ENCODE results near the gene RPS6KA2. TPM values are rescaled to one million over a fixed set of nuclear protein-coding genes. Genes with fewer than 3 reads are reported as not detected.

Gene RPS6KA2
- polyA plus RNA-seq, 5 donors = 38.9 to 52.0 (median 42.5) TPM

- DNase-seq = no peak
Measured at GRCh38 chr6:166658115-166658791, 31.2 kb upstream of the RPS6KA2 start.

DNA sequence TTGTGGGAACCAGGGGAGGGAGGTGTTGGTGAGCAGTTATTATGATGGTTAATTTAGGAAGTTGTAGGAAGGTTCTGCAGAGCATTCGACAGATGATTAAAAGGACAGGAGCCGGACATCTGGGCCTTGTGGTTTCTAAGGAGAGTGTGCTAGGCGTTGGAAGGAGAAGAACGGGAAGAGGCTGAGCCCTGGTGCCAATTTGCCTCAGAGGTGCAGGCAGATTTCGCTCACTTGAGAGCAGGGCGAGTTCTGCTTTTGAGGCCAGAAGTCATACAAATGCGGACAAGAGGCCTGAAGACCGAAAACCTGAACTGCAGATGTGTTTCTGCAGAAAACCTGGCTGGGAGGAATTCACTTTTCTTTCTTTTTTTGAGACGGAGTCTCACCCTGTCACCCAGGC lies 30.5 kb upstream of the RPS6KA2 start:
- no peak for DNase-seq

DNA sequence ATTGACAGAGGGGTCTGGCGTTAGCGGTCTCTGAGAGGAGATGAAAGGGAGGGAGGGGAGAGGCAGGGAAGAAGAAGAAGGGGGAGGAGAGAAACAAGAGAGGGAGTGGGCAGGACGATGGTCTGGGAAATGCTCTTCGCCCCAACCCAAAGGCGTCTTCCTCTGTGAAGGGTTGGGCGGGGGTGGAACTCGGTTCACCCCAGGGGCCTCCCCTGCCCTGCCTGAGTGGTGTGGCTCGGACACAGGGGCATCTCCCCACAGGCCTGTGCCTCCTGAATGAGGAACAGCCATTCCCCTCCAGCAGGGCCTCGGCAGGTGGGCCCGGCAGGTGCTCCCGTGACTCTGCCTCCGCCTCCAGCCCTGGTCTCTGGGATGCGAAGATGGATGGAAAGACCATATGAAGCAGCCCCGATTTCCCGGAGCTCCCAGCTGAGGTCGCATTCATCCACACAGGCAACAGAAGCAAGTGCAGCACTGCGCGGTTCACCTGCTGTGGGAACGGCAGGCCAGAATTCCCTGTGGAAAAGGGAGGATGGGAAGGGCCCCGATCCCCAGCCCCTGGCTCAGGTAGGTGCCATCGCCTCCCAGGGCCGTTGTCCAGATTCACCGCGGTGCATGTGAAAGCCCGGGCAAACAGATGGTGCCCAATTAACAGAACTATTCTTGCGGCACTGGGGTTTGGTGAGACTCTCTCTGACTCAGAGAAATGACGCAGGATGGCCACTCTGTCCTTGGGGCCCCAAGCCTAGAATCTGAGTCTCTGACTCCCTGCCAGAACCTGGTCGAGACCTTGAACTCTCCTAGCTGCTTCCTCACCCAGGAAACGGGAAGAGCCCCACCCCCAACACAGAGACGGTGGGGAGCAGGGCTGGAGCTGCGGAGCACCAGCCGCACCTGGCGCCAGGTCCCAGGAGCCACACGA lies 29.4 kb upstream of the RPS6KA2 start:
- no peak for DNase-seq

- DNase-seq = no peak
Measured at GRCh38 chr6:166655713-166656229, 28.7 kb upstream of the RPS6KA2 start.

DNA sequence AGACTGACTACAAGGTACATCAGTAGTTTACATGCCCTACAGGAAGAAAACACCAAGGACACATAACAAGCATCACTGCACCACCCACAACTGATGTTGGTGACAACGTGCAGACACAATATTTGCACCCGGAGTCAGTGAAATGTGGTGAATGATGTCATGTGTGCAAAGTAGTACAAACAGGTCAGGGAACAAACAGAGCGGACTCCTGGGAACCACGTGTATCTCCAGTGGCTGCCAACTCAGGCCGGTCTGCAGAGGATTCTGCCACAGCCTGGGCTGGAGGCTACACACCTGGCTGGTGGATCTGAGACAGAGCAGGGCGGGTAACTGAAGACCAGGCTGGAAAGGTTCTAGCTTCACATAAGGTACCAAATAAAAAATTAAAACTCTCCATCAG lies 28.2 kb upstream of the RPS6KA2 start:
- DNase-seq = no peak

- no peak for DNase-seq
Measured at GRCh38 chr6:166654573-166654972, 27.5 kb upstream of the RPS6KA2 start.

DNA sequence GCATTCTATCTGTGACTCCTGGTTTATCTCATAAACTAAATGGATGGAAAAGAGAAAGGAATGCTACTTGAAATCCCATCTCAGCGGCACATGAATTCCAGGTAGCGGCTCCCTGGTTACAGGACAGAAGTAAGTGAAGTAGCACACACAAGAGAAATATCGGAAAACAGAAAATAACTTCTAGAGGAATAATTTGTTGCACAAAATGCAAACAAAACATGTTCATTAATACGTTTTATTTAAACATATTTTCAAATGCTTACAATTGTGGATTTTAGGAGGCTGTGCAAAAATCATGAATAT lies 26.5 kb upstream of the RPS6KA2 start:
- DNase-seq = no peak

GRCh38 chr6:166650824-166651807 lies 24.1 kb upstream of the RPS6KA2 start:
- DNase-seq = no peak

GRCh38 chr6:166650047-166650446 lies 23.0 kb upstream of the RPS6KA2 start:
- DNase-seq = no peak

- DNase-seq = no peak
Measured at GRCh38 chr6:166648846-166649245, 21.8 kb upstream of the RPS6KA2 start.

GRCh38 chr6:166647896-166648295 lies 20.8 kb upstream of the RPS6KA2 start:
- DNase-seq = no peak

GRCh38 chr6:166646716-166647115 lies 19.7 kb upstream of the RPS6KA2 start:
- DNase-seq = no peak

DNA sequence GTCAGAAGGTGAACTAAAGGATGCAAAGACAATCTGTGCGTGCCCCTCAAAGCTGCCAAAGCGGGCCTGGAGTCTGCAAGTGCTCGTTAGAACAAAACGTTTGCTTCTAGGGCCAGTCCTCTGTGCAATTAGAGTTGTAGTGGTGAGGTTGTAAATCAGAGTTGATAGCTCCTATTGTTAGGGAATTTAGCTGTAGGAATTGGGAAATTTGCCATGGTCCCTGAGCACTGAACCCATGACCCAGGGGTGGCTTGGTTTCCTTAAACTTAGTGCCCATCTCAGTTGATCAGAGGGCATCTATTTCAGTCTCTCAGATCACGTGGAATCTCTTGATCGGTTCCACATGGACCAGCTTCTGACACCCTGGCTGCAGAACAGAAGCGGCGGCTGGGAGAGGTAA lies 18.8 kb upstream of the RPS6KA2 start:
- no peak for DNase-seq

GRCh38 chr6:166644681-166645080 lies 17.6 kb upstream of the RPS6KA2 start:
- DNase-seq = no peak

DNA sequence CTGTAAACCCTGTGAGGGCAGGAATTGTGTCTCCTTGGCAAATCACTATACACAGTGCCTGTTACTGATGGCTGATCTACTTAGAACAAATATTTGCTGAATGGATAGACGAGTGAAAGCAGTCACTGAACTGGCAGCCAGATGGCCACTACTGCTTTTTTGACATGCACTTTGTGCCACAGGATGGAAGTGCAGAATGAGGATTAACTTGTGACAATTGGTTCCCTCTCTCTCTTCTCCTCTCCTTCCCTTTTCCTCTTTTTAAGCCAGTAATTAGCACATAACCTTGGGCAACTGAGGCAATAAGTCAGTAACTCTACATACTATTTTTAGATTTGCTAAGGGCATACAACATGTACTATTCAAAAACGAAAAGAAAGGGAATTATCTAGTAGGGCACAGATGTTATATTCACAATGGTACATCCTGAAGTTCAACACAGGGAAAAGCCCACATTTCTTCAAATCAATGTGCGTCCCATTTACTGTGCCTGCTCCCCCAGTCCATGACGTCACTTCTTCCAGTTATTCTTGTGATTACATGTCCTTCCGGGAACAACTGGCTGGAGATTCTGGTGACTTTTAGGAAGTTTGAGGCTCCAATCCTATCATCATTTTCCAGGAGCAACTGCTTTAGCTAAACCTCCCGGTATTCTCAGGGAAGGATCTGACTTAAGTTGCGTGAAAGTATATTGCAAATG lies 17.0 kb upstream of the RPS6KA2 start:
- no peak for DNase-seq

DNA sequence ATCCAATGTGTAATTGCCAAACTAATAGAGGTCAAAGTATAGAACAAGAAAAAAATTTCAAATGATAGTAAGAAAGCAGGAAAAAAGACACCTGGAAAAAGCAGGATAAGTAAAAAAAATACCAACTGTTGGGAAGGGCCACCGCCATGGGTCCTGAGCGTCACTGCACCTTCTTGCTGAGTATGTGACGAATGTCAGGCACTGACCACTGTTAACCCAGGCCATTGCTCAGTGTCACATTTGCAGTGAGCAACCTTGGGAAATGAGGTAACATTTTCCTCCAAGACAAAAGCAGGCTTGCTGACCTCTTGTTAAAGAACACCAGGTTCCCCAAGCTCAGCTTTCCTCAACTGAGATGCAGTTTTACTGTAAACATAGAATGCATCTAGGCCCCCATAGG lies 15.6 kb upstream of the RPS6KA2 start:
- no peak for DNase-seq

DNA sequence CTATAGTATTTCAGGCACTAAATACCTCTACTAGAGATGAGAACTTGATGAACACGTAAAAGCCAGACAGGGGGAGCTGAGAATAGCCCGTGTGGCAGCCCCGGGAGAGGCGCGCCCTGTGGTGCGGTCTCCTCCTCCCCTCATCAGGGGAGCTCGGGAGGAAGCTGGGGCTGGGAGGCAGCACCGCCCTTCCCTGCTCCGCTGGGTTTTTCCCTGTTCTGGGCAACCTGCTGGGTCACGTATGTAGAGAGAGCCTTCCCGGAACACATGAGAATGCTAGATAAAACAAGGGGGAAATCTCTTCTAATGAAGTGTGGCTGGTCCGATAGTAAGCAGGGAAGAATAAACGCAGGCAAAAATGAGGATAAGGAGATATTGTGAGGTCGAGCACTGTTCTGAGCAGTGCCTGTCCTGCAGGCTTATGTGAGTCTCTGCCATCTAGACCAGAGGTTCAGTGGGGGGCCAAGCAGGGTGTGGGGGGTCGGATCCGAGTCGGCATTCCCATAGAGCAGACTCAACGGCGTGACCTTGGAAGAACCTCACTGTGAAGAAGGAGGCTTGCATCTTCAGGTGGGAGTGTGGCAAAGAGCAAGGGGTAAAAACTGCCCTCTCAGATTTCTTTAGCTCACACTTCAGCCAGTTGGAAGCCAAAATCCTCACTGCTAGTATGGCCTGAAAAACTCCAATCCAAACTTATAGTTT lies 13.4 kb upstream of the RPS6KA2 start:
- DNase-seq = no peak

- DNase-seq = no peak
Measured at GRCh38 chr6:166639921-166640320, 12.9 kb upstream of the RPS6KA2 start.

- no peak for DNase-seq
Measured at GRCh38 chr6:166638573-166638964, 11.5 kb upstream of the RPS6KA2 start.

- DNase-seq = no peak
Measured at GRCh38 chr6:166637812-166638572, 10.9 kb upstream of the RPS6KA2 start.
